ENCODE measurements around the gene ANKRD6.

The ANKRD6 gene

GRCh38 chr6:89518352-89519055 lies 85.6 kb downstream of the ANKRD6 start:
- DNase-seq: no peak

- DNase-seq: no peak
Observed at GRCh38 chr6:89520736-89521135, 87.8 kb downstream of the ANKRD6 start.

GRCh38 chr6:89522778-89523177 lies 89.8 kb downstream of the ANKRD6 start:
- no peak for DNase-seq

- no peak for DNase-seq
Observed at GRCh38 chr6:89525786-89526562, 93.0 kb downstream of the ANKRD6 start.

- no peak for DNase-seq
Observed at GRCh38 chr6:89526563-89526869, 93.6 kb downstream of the ANKRD6 start.

- DNase-seq: no peak
Observed at GRCh38 chr6:89527634-89528033, 94.7 kb downstream of the ANKRD6 start.

GRCh38 chr6:89528866-89529265 lies 95.9 kb downstream of the ANKRD6 start:
- DNase-seq: no peak

GRCh38 chr6:89530982-89531381 lies 98.0 kb downstream of the ANKRD6 start:
- DNase-seq: no peak

- no peak for DNase-seq
Observed at GRCh38 chr6:89536231-89536630, 103.3 kb downstream of the ANKRD6 start.

GRCh38 chr6:89539779-89540178 lies 106.8 kb downstream of the ANKRD6 start:
- DNase-seq: no peak

GRCh38 chr6:89542081-89542857 lies 109.3 kb downstream of the ANKRD6 start:
- DNase-seq: no peak

- DNase-seq: no peak
Observed at GRCh38 chr6:89542866-89543265, 109.9 kb downstream of the ANKRD6 start.

- no peak for DNase-seq
Observed at GRCh38 chr6:89547281-89547680, 114.3 kb downstream of the ANKRD6 start.

- DNase-seq: no peak
Observed at GRCh38 chr6:89553431-89553830, 120.5 kb downstream of the ANKRD6 start.

GRCh38 chr6:89554106-89554505 lies 121.2 kb downstream of the ANKRD6 start:
- peak; percentile 42 for DNase-seq

GRCh38 chr6:89555031-89555430 lies 122.1 kb downstream of the ANKRD6 start:
- no peak for DNase-seq

GRCh38 chr6:89555806-89556205 lies 122.9 kb downstream of the ANKRD6 start:
- DNase-seq: peak; percentile 83

- DNase-seq: no peak
Observed at GRCh38 chr6:89559487-89559886, 126.5 kb downstream of the ANKRD6 start.

GRCh38 chr6:89562093-89562973 lies 129.4 kb downstream of the ANKRD6 start:
- DNase-seq: no peak

- DNase-seq: no peak
Observed at GRCh38 chr6:89563866-89564265, 130.9 kb downstream of the ANKRD6 start.

- DNase-seq: peak; percentile 17
Observed at GRCh38 chr6:89564752-89565427, 131.9 kb downstream of the ANKRD6 start.

All from COR-L47 (cell line).